Activated T-helper 1 cell treated with anti-CD3 and anti-CD28 coated beads, Interleukin-12 subunit alpha, Interleukin-12 subunit beta, Interleukin-2, Interleukin-4 antibody, amounts not matched to agents 30 ng/mL and 10 ng/mL and 1 ng/mL, durations not matched to agents 14 hours and 24 hours and 36 hours (primary cell): ENCODE data around the gene MSLN. TPM values are rescaled to one million over a fixed set of nuclear protein-coding genes. Genes with fewer than 3 reads are reported as not detected.

Experiments used
- DNase-seq: peaks from one replicate; pipeline ENCODE4 v3.0.0; 2021; ENCODE audit warnings: low spot score
- H3K27ac Mint-ChIP-seq: one replicate; pipeline ENCODE4 v1.8.0; 2021; ENCODE audit warnings: mild to moderate bottlenecking, mixed read lengths
- H3K27me3 Mint-ChIP-seq: one replicate; pipeline ENCODE4 v1.8.0; 2022; ENCODE audit warnings: mild to moderate bottlenecking, moderate library complexity, mixed read lengths; ENCODE audit not compliant: insufficient read depth
- H3K36me3 Mint-ChIP-seq: one replicate; pipeline ENCODE4 v1.8.0; 2021; ENCODE audit warnings: low read depth, mixed read lengths
- H3K4me1 Mint-ChIP-seq: one replicate; pipeline ENCODE4 v1.8.0; 2021; ENCODE audit warnings: low read depth, mixed read lengths
- H3K4me3 Mint-ChIP-seq: one replicate; pipeline ENCODE4 v1.8.0; 2021; ENCODE audit warnings: mild to moderate bottlenecking, moderate library complexity, mixed read lengths
- H3K9me3 Mint-ChIP-seq: one replicate; pipeline ENCODE4 v1.8.0; 2021; ENCODE audit warnings: mixed read lengths
- intact Hi-C: fragments of 100-400 bp; cut with micrococcal nuclease; formaldehyde crosslinking; loops from one replicate; pipeline ENCODE4 v1.15.1; 2024
- total RNA-seq: library from RNA; stranded (reverse); gene quantifications from 2 replicates; pipeline ENCODE4 v1.2.3, GENCODE V29; 2022

MSLN gene
- total RNA-seq, 1 donor from 2014 or later, result not detected

DNA sequence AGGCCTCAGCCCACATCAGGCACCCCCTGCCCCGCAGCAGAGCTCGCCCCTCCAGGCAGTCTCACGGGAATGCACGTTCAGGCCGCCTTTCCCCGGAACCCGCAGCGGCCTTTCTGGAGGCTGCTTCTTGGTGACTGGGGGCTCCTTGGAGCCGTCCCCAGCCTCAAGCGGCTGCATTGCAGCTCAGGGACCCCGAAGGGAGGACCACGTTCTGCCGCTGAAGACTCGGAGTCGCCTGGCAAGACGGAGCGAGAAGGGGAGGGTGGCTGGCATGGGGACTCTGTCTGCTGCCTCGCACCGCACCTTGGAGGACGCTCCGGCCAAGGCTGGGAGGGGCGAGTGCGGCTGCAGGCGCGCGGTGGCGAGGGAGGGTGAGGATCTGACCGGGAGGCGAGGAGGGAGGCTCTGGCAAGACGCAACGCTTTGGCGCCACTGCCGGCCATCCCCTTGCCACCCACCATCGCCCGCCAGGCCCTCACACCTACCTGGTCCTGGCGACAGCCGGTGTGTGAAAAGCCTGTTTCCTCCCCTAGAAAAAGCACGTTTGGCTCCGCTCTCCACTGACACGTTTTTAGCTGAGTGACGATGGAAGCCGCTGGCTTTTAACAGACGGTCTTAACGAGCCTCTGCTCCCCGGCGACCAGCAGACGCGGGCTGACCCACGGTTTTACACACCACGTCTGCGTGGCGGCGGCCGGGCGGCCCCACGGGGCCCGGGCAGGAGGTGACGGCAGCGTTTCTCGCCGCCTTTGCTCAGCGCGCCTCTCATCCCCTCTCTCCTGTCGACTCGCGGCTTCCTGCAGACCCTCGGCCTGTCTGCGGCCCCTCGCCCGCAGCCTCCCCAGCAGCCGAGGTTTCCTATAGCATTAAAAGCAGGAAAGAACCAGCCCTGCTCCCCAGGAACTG lies 56.7 kb downstream of the MSLN start:
- Mint-ChIP-seq H3K36me3 (no peaks in the 10 kb centered on the region), H3K9me3 (no peaks in the 10 kb centered on the region), H3K27ac (no peak overlapping the region), H3K4me3 (no peak overlapping the region), H3K4me1 (no peaks in the 10 kb centered on the region), H3K27me3 (peaks cover 15% of the 10 kb centered on the region)
- intact Hi-C loops, result no loop called here
- no peak for DNase-seq

DNA sequence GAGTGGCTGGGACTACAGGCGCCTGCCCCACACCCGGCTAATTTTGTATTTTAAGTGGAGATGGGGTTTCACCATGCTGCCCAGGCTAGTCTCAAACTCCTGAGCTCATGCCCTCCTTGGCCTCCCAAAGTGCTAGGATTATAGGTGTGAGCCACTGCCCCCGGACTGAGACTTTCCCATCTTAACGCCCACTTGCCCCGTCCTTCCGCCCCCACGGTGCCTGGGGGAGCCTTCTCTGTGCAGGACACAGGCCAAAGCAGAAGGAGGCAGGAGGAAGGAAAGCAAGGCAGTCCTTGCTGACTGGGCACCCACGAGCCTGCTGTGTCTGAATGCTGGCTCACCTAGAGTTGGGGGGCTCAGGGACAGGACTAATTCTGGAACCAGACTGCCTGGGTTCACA lies 57.6 kb downstream of the MSLN start:
- H3K9me3 Mint-ChIP-seq, result no peaks in the 10 kb centered on the region
- intact Hi-C loops, result no loop called here
- no peak overlapping the region for H3K4me3 Mint-ChIP-seq
- no peaks in the 10 kb centered on the region for H3K36me3 Mint-ChIP-seq
- H3K4me1 Mint-ChIP-seq, result no peaks in the 10 kb centered on the region
- H3K27me3 Mint-ChIP-seq, result peaks cover 8% of the 10 kb centered on the region
- no peak for DNase-seq
- no peak overlapping the region for H3K27ac Mint-ChIP-seq

Other genes with a start within 250 kb of the MSLN start
- gene CAPN15, start 233.0 kb upstream of the MSLN start, total RNA-seq, result 122 and 124 TPM in 2 replicates
- gene PRR35, start 200.3 kb upstream of the MSLN start, total RNA-seq, result not detected in 2 replicates
- 1.0 and 1.2 TPM in 2 replicates for gene NHLRC4, start 193.7 kb upstream of the MSLN start, total RNA-seq
- gene PIGQ, start 190.8 kb upstream of the MSLN start, total RNA-seq, result 50.1 and 52.6 TPM in 2 replicates
- 14.0 and 15.2 TPM in 2 replicates for gene RAB40C, start 170.7 kb upstream of the MSLN start, total RNA-seq
- gene WFIKKN1, start 129.7 kb upstream of the MSLN start, total RNA-seq, result 0.34 and 0.44 TPM in 2 replicates
- 141 and 147 TPM in 2 replicates for gene METTL26, start 124.4 kb upstream of the MSLN start, total RNA-seq
- 66.5 and 67.6 TPM in 2 replicates for gene MCRIP2, start 118.9 kb upstream of the MSLN start, total RNA-seq
- 81.2 and 82.3 TPM in 2 replicates for gene WDR90, start 111.4 kb upstream of the MSLN start, total RNA-seq
- gene RHOT2, start 92.6 kb upstream of the MSLN start, total RNA-seq, result 165 and 177 TPM in 2 replicates
- 0.71 and 1.1 TPM in 2 replicates for gene RHBDL1, start 85.1 kb upstream of the MSLN start, total RNA-seq
- gene STUB1, start 80.3 kb upstream of the MSLN start, total RNA-seq, result 94.0 and 95.4 TPM in 2 replicates
- 63.4 and 71.4 TPM in 2 replicates for gene JMJD8, start 76.4 kb upstream of the MSLN start, total RNA-seq
- gene WDR24, start 70.3 kb upstream of the MSLN start, total RNA-seq, result 21.6 and 22.1 TPM in 2 replicates
- 6.3 and 7.6 TPM in 2 replicates for gene FBXL16, start 54.9 kb upstream of the MSLN start, total RNA-seq
- 21.8 and 29.6 TPM in 2 replicates for gene METRN, start 45.6 kb upstream of the MSLN start, total RNA-seq
- gene ANTKMT, start 39.6 kb upstream of the MSLN start, total RNA-seq, result 41.3 and 41.6 TPM in 2 replicates
- 5.8 and 7.8 TPM in 2 replicates for gene CCDC78, start 34.3 kb upstream of the MSLN start, total RNA-seq
- gene HAGHL, start 33.6 kb upstream of the MSLN start, total RNA-seq, result 15.8 and 19.1 TPM in 2 replicates
- gene CIAO3, start 19.7 kb upstream of the MSLN start, total RNA-seq, result 41.0 and 43.1 TPM in 2 replicates
- 49.4 and 49.9 TPM in 2 replicates for gene RPUSD1, start 27.6 kb downstream of the MSLN start, total RNA-seq
- gene CHTF18, start 27.9 kb downstream of the MSLN start, total RNA-seq, result 142 and 154 TPM in 2 replicates
- not detected in 2 replicates for gene GNG13, start 40.0 kb downstream of the MSLN start, total RNA-seq
- gene LMF1, start 210.2 kb downstream of the MSLN start, total RNA-seq, result 6.8 and 10.4 TPM in 2 replicates
- gene SOX8, start 221.0 kb downstream of the MSLN start, total RNA-seq, result 0.47 and 0.61 TPM in 2 replicates